Measurements from ENCODE around the gene KIF7. TPM values are rescaled to one million over a fixed set of nuclear protein-coding genes. Genes with fewer than 3 reads are reported as not detected.

The KIF7 gene
- total RNA-seq, 1 donor from 2014 or later = 0.71 TPM

DNA sequence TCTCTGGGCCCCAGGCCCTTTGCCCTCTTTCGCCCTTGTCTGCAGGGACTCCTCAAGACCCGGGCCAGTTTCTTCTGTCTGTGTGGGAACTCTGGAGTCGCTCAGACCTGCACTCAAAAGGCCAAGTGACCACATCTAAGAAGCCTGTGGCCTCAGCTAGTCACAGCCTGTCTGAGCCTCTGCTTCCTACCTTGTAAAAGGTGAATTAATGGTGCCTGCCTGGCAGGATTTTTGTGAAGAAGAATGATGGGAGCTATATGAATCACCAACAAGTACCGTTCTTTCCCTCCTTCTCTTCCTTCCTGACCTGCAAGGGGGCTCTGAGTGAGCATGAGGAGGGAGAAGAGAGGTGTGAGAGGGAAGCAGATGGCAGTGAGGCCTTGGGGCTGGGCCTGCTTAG is 16.4 kb upstream of the KIF7 start:
- intact Hi-C loops (cut with micrococcal nuclease) = no loop called here

DNA sequence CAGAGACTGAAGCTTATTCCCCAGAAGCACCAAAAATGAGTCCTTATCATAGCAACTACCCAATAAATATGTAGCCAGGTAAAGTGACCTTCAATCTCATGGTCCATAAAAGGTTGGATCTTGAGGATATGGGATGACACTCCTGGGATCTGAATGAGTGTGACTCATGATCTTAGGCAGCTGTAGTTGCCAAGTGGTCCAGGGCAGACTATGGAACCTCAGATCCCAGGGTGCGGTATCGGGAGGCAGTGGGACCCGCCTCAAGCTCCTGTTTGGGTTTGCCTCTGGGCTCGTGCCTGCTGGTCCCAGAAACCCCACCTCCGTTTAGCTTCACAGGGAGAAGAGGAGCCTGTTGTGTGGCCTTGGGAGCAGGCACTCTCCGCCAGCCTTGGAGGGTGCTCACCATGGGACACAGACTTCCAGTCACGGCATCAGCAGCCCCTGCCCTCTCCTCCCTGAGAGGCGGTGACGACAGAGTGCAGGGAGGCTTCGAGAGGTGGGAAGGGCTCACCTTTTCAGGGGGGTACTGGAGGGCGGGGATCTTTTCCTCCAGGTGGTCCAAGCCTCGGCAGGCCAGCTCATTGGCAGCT is 15.8 kb upstream of the KIF7 start:
- intact Hi-C loops (cut with micrococcal nuclease) = no loop called here

DNA sequence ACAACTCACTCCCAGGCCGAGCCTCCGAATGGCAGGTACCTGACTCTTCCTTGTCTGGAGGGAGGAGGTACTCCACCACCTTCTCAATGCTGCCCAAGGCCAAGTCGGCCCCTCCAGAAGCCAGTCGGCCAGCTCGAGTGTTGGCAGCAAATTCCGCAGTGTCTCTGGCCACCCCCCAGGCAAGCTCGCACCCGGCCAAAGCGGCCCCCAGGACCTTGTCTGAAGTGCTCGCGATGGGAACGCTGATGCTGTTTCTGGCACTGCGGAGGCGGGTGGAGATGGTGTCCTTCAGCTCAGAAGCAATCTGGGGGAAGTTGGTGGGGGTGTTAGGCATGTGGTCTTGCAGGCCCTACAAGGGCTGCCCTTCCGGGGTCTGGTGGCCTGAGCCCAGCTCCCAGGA is 14.7 kb upstream of the KIF7 start:
- intact Hi-C loops (cut with micrococcal nuclease) = no loop called here

DNA sequence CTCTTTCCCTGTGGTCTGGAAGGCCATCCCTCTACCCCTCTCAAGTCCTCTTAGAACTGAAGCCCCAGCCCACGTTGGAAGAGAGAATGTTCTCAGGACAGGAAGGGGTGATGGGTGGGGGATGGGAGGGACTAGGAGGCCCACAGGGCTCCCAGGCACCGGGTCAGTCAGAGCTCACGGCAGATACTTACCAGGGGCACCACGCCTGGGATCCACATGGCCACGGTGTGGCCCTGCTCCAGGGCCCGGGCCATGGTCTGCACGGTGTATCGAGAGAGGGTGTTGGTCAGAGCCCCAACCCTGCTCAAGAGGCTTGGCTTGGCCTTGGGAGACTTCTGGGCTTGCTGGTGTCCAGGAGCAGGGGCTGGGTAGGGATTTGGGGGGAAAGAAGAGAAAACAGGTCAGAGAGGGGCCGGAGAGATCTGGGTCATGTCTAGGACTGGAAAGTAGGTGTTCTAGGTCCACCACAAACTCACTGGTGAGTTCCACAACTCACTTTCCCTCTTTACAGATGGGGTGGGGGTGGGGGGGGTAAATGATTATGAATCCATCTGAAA is 14.1 kb upstream of the KIF7 start:
- intact Hi-C loops (cut with micrococcal nuclease) = no loop called here

DNA sequence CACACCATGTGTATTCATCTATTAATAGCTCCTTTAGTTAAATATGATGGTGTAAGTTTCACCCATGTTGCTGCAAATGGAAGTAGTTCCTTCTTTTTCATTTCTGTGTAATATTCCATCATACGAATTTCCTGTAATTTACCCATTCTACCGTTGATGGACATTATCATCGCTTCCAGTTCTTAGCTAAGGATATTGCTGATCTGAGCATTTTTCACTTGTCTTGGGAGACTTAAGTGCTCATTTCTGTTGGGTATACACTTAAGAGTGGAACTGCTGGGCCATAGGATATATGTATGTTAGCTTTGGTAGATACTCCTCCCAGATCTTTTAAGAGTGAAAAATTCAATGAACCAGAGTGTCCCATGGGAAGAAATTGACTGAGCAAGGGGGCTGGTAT is 12.9 kb upstream of the KIF7 start:
- intact Hi-C loops (cut with micrococcal nuclease) = no loop called here

DNA sequence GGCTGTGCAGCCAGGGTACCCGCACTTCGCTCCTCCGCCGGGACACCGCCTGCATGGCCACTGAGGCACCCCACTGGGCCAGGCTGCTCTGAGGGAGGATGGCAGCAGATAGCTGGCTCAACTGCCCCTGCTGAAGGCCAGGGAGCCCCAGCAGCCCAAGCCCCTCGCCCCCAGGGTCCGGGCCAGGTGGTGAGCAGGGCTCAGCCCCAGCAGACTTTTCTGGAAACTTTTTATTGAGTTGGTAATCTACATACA is 12.4 kb upstream of the KIF7 start:
- intact Hi-C loops (cut with micrococcal nuclease) = no loop called here

DNA sequence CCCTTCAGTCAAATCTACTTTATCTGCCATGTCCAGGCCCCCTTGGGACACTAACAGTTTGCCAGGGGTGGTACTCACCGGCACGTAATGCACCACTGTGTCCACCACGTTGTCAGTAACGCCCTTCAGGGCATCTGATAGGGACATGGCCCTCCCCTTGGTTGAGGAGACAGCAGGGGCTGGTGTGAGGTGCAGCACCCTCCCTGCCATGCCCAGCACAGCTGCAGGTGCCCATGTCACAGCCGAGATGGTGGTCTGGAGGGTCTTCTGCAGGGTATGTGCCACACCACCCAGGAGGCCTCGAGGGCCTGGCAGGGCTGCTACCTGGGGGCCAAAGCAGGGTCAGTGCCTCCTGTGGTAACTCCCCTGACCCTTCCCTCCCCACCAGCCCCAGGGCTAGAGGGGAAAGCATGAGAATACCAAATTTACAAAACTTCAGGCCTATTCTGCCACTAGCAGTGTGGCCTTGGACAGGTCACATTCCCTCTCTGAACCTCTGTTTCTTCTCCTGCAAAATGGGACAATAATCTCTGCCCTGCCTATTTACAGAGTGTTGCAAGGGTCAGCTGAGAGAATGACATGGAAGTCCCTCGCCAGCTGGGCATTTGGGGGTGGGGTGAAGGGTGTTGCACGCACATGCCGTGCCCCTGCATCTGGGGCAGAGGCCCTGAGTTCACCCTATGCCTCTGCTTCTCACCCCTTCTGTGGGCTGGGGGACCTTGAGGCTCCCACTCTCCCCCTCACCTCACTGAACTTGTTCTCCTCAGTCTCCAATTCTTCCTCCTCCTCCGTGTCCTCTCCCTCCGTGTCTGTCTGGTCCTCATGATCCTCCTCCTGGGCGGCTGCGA is 11.8 kb upstream of the KIF7 start:
- intact Hi-C loops (cut with micrococcal nuclease) = no loop called here

DNA sequence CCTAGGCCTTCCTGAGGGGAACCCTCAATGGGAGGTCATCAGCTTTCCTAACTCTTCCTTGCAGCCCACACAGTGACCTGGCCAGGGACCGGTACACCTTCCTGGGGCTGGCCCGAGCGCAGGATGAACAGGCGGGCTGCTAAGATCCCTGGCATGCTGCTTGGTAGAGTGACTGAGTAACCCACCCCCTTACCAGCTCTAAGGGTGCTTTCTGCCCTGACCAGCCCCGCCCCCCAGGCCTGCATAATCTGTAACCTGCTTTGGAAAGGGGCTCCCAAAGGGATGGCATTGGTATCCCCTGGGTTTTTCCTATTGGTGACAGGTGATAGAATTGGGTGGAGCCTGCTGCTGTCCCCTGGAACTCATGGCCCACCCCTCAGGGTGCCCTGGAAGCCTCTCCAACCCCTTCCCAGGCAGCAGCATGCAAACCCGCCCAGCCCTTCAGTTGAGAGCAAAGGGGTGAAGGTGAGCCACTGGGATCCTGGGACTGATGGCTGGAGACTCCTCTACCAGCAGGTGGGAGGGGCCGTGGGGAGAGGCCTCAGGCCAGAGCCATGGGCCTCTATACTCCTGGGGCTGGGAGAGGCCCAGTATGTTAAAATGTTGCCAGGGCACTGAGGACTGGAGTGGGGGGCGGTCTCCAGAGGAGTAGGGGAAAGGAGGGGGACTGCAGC is 11.1 kb upstream of the KIF7 start:
- intact Hi-C loops (cut with micrococcal nuclease) = no loop called here

DNA sequence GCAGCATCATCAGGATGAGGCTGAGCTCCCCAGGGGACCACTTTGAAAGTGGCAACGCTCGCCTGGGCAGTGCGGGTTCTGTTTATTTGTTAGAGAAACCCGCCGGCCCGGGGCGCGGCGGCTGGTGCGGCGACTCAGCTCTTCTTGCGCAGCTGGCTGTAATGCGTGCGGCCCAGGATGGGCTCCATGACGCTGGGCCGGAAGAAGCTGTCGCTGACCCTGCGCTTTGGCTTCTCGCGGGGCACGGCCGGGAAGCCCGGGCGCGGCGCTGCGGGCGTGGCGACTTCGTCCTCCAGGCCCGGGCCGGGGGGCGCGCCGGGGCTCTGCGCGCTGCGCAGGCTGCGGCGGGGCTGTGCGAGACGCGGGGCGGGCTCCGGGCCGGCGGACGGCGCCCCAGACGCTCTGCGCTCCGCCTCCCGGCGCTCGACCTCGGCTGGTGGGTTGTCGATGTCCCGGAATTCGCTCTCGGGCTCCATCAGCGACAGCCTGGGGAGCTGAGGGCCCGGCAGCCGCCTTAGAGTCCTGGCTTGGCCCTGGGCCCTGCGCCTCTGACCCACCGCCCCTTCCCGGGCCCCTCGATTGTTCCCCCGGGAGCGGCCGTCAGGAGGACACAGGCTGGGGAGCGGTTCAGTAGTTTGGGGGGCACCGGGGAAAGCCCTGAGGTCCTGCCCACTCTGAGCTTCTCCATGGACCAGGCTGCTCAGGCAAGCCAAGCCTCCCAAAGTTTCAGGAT is 10.3 kb upstream of the KIF7 start:
- intact Hi-C loops (cut with micrococcal nuclease) = no loop called here

DNA sequence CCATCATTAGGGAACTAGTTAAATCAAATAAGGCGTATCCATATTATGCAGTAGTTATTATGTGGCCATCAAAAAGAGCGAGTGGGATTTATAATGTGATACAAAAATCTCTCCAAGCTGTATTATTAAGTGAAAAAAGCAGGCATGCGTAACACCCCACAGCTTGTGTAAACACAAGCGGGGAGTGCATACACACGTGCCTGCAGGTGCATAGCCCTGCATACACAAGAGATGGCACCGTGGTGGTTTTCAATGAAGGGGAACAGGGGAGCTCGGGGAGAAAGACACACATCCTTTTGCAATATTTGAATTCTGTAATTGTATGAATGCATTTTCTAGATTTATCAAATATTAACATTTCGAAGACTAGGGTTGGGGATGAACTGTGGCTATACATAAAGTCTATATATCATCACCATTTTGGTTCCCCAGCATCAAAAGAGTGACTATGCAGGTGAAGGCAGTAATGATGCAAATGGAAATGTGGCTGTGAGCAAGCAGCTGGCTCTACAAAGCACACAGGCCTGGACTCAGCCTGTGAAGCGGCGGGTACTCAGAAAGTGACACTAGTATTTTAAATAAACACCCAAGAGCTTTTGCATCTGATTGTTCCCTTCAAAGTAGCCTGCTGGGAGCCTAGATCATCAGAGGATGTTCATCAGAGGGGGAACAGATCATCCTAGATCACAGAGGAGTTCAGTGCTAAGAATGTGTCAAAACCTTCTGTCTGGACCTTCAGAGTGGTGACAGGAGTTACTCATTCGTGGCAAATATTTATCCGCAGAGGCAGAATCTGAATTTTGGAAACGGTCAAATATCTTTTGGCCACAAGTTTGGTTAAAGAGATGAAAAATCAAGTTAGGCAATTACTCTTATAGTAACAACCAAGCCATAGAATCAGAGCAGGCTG is 9.4 kb upstream of the KIF7 start:
- intact Hi-C loops (cut with micrococcal nuclease) = no loop called here

DNA sequence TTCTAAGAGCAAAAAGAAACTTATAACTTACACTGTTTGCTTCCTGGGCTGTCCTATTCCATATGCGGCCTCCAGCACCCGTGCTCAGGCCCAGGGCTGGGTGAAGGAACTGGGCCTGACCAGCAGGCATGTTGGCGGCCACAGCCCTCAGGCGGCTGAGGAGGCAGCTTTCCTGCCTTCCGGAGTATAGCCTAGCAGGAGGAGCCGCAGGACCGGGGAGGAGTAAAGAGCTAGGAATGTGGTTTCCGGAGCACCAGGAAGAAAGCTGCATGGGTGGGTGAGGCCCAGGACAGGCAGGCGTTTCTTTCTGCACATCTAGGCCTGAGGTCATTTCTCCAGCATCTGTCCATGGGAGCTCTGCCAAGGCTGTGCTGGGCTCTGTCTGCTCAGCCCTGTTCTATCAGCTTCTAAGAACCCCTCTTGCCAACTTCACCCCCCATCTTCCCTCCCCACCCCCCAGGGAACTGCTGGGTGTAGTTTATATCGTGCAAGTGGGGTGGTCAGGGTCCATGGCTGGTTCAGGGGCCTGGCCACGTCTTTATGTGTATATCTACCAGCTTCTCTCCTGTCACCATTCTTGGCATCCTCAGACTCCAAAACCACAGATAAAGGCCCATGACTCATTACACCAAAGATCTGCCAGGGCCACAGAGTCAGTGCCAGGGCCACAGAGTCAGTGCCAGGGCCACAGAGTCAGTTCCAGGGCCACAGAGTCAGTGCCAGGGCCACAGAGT is 7.8 kb upstream of the KIF7 start:
- intact Hi-C loops (cut with micrococcal nuclease) = no loop called here

DNA sequence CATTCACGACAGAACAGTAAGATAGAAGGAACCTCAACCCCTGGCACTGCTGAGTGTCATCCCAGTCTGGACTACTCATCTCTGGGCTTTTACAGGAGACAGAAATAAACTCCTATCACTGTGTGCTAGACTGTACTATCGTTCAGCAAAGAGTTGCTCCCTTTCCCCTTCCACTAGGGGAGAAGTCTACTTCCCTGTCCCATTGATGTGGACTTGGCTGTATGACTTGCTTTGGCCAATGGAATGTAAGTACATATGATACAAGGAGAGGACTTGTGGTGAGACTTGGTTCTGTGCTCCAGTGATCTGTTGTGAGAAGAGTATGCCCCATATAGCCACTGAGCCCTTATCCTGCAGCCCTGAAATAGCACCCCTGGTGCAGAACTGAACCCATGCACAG is 5.3 kb upstream of the KIF7 start:
- intact Hi-C loops (cut with micrococcal nuclease) = no loop called here

DNA sequence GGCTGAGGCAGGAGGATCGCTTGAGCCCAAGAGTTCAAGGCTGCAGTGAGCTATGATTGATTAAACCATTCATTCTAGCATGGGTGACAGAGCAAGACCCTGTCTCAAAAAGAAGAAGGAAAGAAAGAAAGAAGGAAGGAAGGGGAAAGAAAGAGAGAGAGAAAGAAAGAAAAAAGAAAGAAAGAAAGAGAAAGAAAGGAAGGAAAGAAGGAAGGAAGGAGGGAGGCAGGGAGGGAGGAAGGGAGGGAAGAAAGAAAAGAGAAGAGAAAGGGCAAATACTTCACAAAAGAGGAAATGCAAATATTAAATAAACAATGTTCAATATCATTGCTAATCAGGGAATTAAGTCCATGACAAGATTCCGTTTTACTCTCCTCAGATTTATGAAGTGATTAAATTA is 4.0 kb upstream of the KIF7 start:
- intact Hi-C loops (cut with micrococcal nuclease) = no loop called here

DNA sequence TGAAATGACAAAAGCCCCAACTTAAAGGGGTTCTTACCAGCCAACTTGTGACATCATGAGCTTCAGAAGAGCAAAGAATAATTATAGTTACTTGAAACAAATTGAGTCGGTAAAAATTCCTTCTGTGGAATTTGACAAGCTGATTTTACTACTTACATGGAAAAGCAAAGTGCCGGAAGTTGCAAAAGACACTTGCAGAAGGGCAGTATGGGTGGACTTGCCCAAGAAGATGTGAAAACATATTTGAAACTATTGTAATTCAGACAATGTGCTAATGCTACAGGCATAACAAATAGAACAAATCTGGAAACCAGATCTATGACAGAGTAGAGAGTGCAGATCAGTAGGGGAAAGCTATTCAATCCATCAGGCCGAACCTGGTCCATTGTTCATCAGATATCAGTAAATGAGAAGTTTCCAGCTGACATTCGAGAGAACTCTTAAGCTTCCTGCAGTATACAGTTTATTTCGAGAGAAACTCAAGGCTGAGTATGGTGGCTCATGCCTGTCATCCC is 2.5 kb upstream of the KIF7 start:
- intact Hi-C loops (cut with micrococcal nuclease) = no loop called here

DNA sequence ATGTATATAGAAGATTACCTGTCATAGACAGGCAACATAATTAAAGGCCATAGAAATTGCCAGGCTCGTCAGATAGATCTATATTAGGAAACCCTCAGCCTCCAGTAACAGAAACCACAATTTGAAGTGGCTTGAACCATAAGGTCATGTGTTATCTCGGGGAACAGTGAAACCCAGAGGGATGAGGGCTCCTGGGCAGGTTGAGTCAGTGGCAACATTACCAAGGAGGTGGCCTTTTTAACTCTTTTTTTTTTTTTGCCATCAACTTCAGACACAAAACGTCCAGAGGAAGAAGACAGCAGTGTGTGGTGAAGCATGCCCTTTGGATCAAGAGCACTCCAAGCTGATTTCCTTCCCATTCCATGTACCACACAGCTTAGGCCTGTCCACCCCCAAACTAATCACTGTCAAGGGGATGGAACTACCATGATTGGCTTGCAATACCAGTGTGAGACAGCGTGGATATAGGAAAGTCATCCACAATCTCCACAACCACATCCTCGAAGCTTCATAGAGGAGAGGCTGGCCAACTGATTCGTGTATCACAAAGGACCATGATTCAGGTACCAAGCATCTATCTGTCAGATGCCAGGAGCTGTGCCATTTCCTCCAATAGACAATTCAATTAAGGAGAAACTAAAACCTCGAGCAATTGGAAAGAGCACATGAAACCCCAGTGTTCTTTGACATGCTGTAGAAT is 999 bp upstream of the KIF7 start:
- intact Hi-C loops (cut with micrococcal nuclease) = no loop called here

DNA sequence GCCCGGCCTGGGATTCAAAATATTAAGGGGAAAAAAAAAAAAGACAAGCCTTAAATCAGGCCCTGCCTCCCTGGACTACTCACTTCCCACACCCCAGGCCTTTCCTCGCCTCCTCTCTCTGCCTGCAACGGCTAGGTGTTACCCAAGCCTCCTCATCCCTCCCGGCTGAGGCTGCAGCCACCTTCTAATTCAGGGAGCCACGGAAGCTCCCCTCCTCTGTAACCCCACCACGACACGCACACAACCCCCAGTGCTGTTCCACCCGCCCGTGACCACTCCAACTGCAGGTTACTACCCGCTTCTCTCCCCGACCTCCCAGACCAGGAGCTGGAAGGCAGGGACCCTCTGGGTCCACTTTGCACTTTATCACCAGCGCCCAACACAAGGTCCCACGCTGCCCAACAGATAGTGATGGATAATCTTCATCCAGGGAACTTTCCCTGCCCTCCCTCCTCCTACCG is 936 bp downstream of the KIF7 start:
- intact Hi-C loops (cut with micrococcal nuclease) = no loop called here

DNA sequence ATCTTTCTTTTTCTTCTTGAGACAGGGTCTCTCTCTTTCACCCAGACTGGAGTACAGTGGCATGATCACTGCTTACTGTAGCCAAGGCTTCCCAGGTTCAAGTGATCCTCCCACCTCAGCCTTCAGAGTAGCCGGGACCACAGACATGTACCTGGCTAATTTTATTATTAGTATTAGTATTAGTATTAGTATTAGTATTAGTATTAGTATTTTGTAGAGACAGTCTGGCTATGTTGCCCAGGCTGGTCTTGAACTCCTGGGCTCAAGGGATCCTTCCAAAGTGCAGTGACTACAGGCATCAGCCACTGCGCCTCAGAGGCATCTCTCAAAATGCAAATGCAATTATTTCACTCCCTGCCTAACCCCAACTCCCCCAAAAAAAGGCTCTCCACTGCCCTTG is 1.7 kb downstream of the KIF7 start:
- intact Hi-C loops (cut with micrococcal nuclease) = no loop called here

DNA sequence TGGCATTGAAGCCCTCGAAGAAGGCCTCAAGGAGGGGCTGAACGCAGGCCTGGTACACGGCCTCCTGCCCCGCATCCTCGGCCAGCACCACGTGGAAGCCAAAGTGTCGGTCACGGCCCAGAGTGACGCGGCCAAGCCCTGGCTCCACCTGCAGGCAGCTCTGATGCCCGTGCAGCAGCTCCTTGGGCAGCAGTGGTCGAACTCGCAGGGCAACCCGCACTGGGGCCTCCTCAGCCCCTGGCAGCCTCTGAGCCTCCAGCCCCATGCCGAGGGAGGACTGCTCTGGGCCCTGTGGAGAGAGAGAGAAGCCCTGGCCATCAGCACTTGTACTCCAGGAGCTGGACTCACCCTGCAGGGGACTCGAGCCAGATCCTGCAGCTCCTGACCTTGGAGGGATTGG is 2.6 kb downstream of the KIF7 start:
- intact Hi-C loops (cut with micrococcal nuclease) = no loop called here

DNA sequence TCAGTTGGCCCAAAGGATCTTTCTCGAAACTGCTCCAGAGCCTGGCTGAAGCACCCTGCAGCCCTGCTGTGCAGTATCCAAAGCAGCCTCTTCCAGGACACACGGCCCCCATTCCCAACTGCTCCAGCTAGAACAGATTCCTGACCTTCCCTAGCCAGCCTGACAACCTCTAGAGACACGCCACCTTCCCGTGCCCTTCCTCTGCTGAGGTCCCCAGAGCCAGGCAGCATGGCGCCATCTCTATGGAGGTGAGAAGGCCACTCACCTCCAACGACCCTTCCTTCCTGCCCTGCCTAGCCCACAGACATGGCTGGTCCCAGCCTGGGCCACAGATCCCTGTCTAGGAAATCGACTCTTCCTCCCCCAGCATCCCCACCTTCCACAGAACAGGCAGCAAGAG is 3.1 kb downstream of the KIF7 start:
- intact Hi-C loops (cut with micrococcal nuclease) = no loop called here

All from T-helper 1 cell treated with Interleukin-12 subunit alpha and Interleukin-12 subunit beta and Interleukin-4 antibody, amounts not matched to agents 30 ng/mL and 1 ng/mL, for 36 hours (primary cell).